NCI-H2196 treated with DMSO at 0.1 percent for 48 hours (cell line): ENCODE results near the gene POPDC3.
"Not testable (repeated sequence)": the region's sequence is repeated elsewhere in the genome, so short reads cannot be mapped to it uniquely, and the experiment has no call there.

Source experiments
- DNase-seq: peaks from one replicate; lab custom pipeline; 2025; ENCODE audit not compliant: unreplicated experiment; lab: John Stamatoyannopoulos, UW

The POPDC3 gene

GRCh38 chr6:105179244-105180065, at the start of gene POPDC3:
TSS of gene POPDC3 (minus strand) at chr6:105180014. CDS start at chr6:105161909, 18,105 bp downstream.
- DNase-seq = no peak

GRCh38 chr6:105227295-105227767, 47.5 kb upstream of the POPDC3 start:
- no peak for DNase-seq

- no peak for DNase-seq
Measured at GRCh38 chr6:105226598-105227294, 46.9 kb upstream of the POPDC3 start.

GRCh38 chr6:105223242-105223641, 43.4 kb upstream of the POPDC3 start:
- no peak for DNase-seq

- DNase-seq = not testable (repeated sequence)
Measured at GRCh38 chr6:105221219-105221618, 41.4 kb upstream of the POPDC3 start.

GRCh38 chr6:105220186-105220585, 40.4 kb upstream of the POPDC3 start:
- DNase-seq = no peak

- not testable (repeated sequence) for DNase-seq
Measured at GRCh38 chr6:105219218-105219617, 39.4 kb upstream of the POPDC3 start.

GRCh38 chr6:105215506-105215905, 35.7 kb upstream of the POPDC3 start:
- DNase-seq = no peak

- DNase-seq = no peak
Measured at GRCh38 chr6:105214668-105215067, 34.9 kb upstream of the POPDC3 start.

- DNase-seq = no peak
Measured at GRCh38 chr6:105213272-105213671, 33.5 kb upstream of the POPDC3 start.

GRCh38 chr6:105212587-105212986, 32.8 kb upstream of the POPDC3 start:
- no peak for DNase-seq

- no peak for DNase-seq
Measured at GRCh38 chr6:105211831-105212230, 32.0 kb upstream of the POPDC3 start.

GRCh38 chr6:105210932-105211531, 31.2 kb upstream of the POPDC3 start:
- DNase-seq = no peak

- no peak for DNase-seq
Measured at GRCh38 chr6:105209950-105210706, 30.3 kb upstream of the POPDC3 start.

- DNase-seq = no peak
Measured at GRCh38 chr6:105207524-105208269, 27.9 kb upstream of the POPDC3 start.

GRCh38 chr6:105204768-105205167, 25.0 kb upstream of the POPDC3 start:
- no peak for DNase-seq

GRCh38 chr6:105204331-105204730, 24.5 kb upstream of the POPDC3 start:
- DNase-seq = no peak

GRCh38 chr6:105202486-105202885, 22.7 kb upstream of the POPDC3 start:
- no peak for DNase-seq

- DNase-seq = no peak
Measured at GRCh38 chr6:105200133-105200730, 20.4 kb upstream of the POPDC3 start.

GRCh38 chr6:105199711-105200110, 19.9 kb upstream of the POPDC3 start:
- no peak for DNase-seq
